Neuronal stem cell (in vitro differentiated cells): ENCODE measurements around the gene PACRG. TPM values are rescaled to one million over a fixed set of nuclear protein-coding genes. Genes with fewer than 3 reads are reported as not detected.

Experiments
- small RNA-seq: library from polyadenylated mRNA; stranded (forward); fragments of <200 nt; extraction: miRNeasy Mini kit (QIAGEN cat#:217004); gene quantifications from one replicate; pipeline ENCODE3, GENCODE V24; 2013; ENCODE audit not compliant: insufficient read depth

Gene PACRG

Small RNA genes lying within 50 kb of the gene (small RNA-seq; reads per million reads assigned to genes)
- gene AL031121.1 (not detected), gene AL590286.1 (not detected)
